Measurements from ENCODE around the gene WSCD2.

GRCh38 chr12:108266131-108266530 lies 137.0 kb downstream of the WSCD2 start:
- no peak for TF ChIP-seq ELF4 (IDR thresholded peaks at IDR 0.05)
- no peak for TF ChIP-seq HDGF (IDR thresholded peaks at IDR 0.05; ENCODE audit: borderline replicate concordance)
- no peak for TF ChIP-seq PKNOX1 (IDR thresholded peaks at IDR 0.05)
- TF ChIP-seq FOXK2 (IDR thresholded peaks at IDR 0.05): no peak
- no peak for TF ChIP-seq BHLHE40 (IDR thresholded peaks at IDR 0.05; ENCODE audit: borderline replicate concordance)
- TF ChIP-seq SP1 (IDR thresholded peaks at IDR 0.05): no peak
- TF ChIP-seq FOXA1 (IDR thresholded peaks at IDR 0.05): no peak
- TF ChIP-seq L3MBTL2 (conservative IDR thresholded peaks at IDR 0.05): no peak
- TF ChIP-seq ZNF384 (IDR thresholded peaks at IDR 0.05): no peak
- no peak for TF ChIP-seq TARDBP (IDR thresholded peaks at IDR 0.05)

Data from HEK293T (cell line).